Mesendoderm (in vitro differentiated cells): ENCODE results near the gene IQCE.
A peak's percentile ranks its signal among the peaks of the same experiment; 100 is the strongest.

ENCODE experiments used
- DNase-seq: peaks from one replicate; pipeline ENCODE4 v3.0.0; 2013
- H2AK5ac ChIP-seq: 2 replicates; pipeline ENCODE4 v1.6.1; 2013; ENCODE audit warnings: low read length, inconsistent platforms
- H2BK120ac ChIP-seq: 2 replicates; pipeline ENCODE4 v1.6.1; 2013; ENCODE audit warnings: low read depth, mild to moderate bottlenecking, low read length, moderate library complexity, mixed read lengths
- H2BK15ac ChIP-seq: replicated peaks from 2 replicates; pipeline ENCODE4 v1.6.1; 2013; ENCODE audit warnings: low read depth, mild to moderate bottlenecking, moderate library complexity
- H2BK5ac ChIP-seq: 2 replicates; pipeline ENCODE4 v1.6.1; 2013; ENCODE audit warnings: low read length, inconsistent platforms
- H3K18ac ChIP-seq: 2 replicates; pipeline ENCODE4 v1.6.1; 2013; ENCODE audit warnings: mild to moderate bottlenecking, low read length, mixed read lengths
- H3K23ac ChIP-seq: one replicate; pipeline ENCODE4 v1.6.1; 2013; ENCODE audit warnings: low read length
- H3K27ac ChIP-seq: 2 replicates; pipeline ENCODE4 v1.5.1; 2013; ENCODE audit warnings: low read depth, mild to moderate bottlenecking, inconsistent platforms, low read length, moderate library complexity
- H3K27me3 ChIP-seq: 2 replicates; pipeline ENCODE4 v1.6.1; 2013; ENCODE audit warnings: low read length, control low read depth, mild to moderate bottlenecking, inconsistent platforms; ENCODE audit not compliant: insufficient read depth, poor library complexity
- H3K36me3 ChIP-seq: 2 replicates; pipeline ENCODE4 v1.6.1; 2013; ENCODE audit warnings: low read length, inconsistent platforms; ENCODE audit not compliant: control insufficient read depth, insufficient read depth
- H3K4ac ChIP-seq: one replicate; pipeline ENCODE4 v1.6.1; 2013; ENCODE audit warnings: low read depth, mild to moderate bottlenecking, low read length, moderate library complexity
- H3K4me1 ChIP-seq: 2 replicates; pipeline ENCODE4 v1.6.1; 2013; ENCODE audit warnings: low read depth, low read length, inconsistent platforms; ENCODE audit not compliant: control insufficient read depth
- H3K4me2 ChIP-seq: 2 replicates; pipeline ENCODE4 v1.6.1; 2013; ENCODE audit warnings: low read length
- H3K4me3 ChIP-seq: 2 replicates; pipeline ENCODE4 v1.5.1; 2013; ENCODE audit warnings: mild to moderate bottlenecking, low read length
- H3K56ac ChIP-seq: one replicate; pipeline ENCODE4 v1.6.1; 2013; ENCODE audit warnings: low read length
- H3K79me1 ChIP-seq: 2 replicates; pipeline ENCODE4 v1.6.1; 2013; ENCODE audit warnings: low read length, inconsistent platforms
- H3K79me2 ChIP-seq: 2 replicates; pipeline ENCODE4 v1.6.1; 2013; ENCODE audit warnings: mild to moderate bottlenecking, low read length; ENCODE audit not compliant: control insufficient read depth, insufficient read depth
- H3K9ac ChIP-seq: 2 replicates; pipeline ENCODE4 v1.6.1; 2013; ENCODE audit warnings: low read length, inconsistent platforms
- H4K5ac ChIP-seq: one replicate; pipeline ENCODE4 v1.6.1; 2013; ENCODE audit warnings: low read length
- H4K8ac ChIP-seq: one replicate; pipeline ENCODE4 v1.6.1; 2013; ENCODE audit warnings: low read depth, mild to moderate bottlenecking, control low read depth, low read length, moderate library complexity
- WGBS: extraction: QIAGEN DNeasy Blood & Tissue Kit; methylation state at CpG from one replicate; pipeline ENCODE4 v1.1.7; 2013; ENCODE audit warnings: low lambda C conversion rate, missing lambda C conversion rate; ENCODE audit not compliant: insufficient coverage; ENCODE audit errors: extremely low coverage; 5-methylcytosine and 5-hydroxymethylcytosine counted together

Gene IQCE

GRCh38 chr7:2634267-2635145 is 75.7 kb downstream of the IQCE start:
- H2AK5ac ChIP-seq = no peak overlapping the region
- H3K79me2 ChIP-seq = peaks cover 75% of the 10 kb centered on the region
- H3K23ac ChIP-seq = peak overlapping the region; percentile 37
- H3K79me1 ChIP-seq = peaks cover 18% of the 10 kb centered on the region
- no peak for DNase-seq
- no peak overlapping the region for H2BK5ac ChIP-seq
- peak overlapping the region; percentile 97 for H3K4me2 ChIP-seq
- H2BK15ac ChIP-seq = no peak overlapping the region
- H3K4me1 ChIP-seq = peaks cover 2% of the 10 kb centered on the region
- H2BK120ac ChIP-seq = no peak overlapping the region
- H3K27me3 ChIP-seq = no peaks in the 10 kb centered on the region
- no CpG with 5 or more reads among the region's 22 CpGs for WGBS
- H4K8ac ChIP-seq = no peak overlapping the region
- no peak overlapping the region for H3K4ac ChIP-seq
- H3K36me3 ChIP-seq = no peaks in the 10 kb centered on the region
- no peak overlapping the region for H3K4me3 ChIP-seq
- H3K9ac ChIP-seq = peak overlapping the region; percentile 96
- peak overlapping the region; percentile 91 for H3K56ac ChIP-seq
- no peak overlapping the region for H3K18ac ChIP-seq
- no peak overlapping the region for H4K5ac ChIP-seq
- peak overlapping the region; percentile 88 for H3K27ac ChIP-seq

- Histone ChIP-seq H3K4me3 (no peak overlapping the region), H2AK5ac (no peak overlapping the region), H2BK5ac (no peak overlapping the region), H3K4ac (no peak overlapping the region), H3K27me3 (no peaks in the 10 kb centered on the region), H3K79me2 (peaks cover 81% of the 10 kb centered on the region), H3K23ac (peak overlapping the region; percentile 37), H3K4me1 (peaks cover 2% of the 10 kb centered on the region), H3K27ac (no peak overlapping the region), H2BK120ac (no peak overlapping the region), H2BK15ac (no peak overlapping the region), H3K79me1 (peaks cover 19% of the 10 kb centered on the region), H3K36me3 (no peaks in the 10 kb centered on the region), H3K18ac (no peak overlapping the region), H3K4me2 (no peak overlapping the region), H4K8ac (no peak overlapping the region), H3K9ac (no peak overlapping the region), H3K56ac (peak overlapping the region; percentile 19), H4K5ac (no peak overlapping the region)
- no CpG with 5 or more reads among the region's 15 CpGs for WGBS
- DNase-seq = no peak
Observed at GRCh38 chr7:2635148-2635668, 76.4 kb downstream of the IQCE start.

GRCh38 chr7:2635810-2636701 is 77.3 kb downstream of the IQCE start:
- no peak overlapping the region for H2AK5ac ChIP-seq
- no peaks in the 10 kb centered on the region for H3K27me3 ChIP-seq
- DNase-seq = no peak
- H2BK120ac ChIP-seq = no peak overlapping the region
- no peak overlapping the region for H2BK5ac ChIP-seq
- peaks cover 4% of the 10 kb centered on the region for H3K4me1 ChIP-seq
- no peak overlapping the region for H4K8ac ChIP-seq
- WGBS = no CpG with 5 or more reads among the region's 22 CpGs
- no peak overlapping the region for H3K18ac ChIP-seq
- H3K4me3 ChIP-seq = no peak overlapping the region
- peaks cover 89% of the 10 kb centered on the region for H3K79me2 ChIP-seq
- peaks cover 23% of the 10 kb centered on the region for H3K79me1 ChIP-seq
- peak overlapping the region; percentile 34 for H3K56ac ChIP-seq
- no peaks in the 10 kb centered on the region for H3K36me3 ChIP-seq
- H3K27ac ChIP-seq = no peak overlapping the region
- no peak overlapping the region for H3K4ac ChIP-seq
- no peak overlapping the region for H2BK15ac ChIP-seq
- no peak overlapping the region for H3K9ac ChIP-seq
- H4K5ac ChIP-seq = no peak overlapping the region
- H3K4me2 ChIP-seq = no peak overlapping the region
- no peak overlapping the region for H3K23ac ChIP-seq

- no peak for DNase-seq
- no peak overlapping the region for H3K27ac ChIP-seq
Observed at GRCh38 chr7:2637066-2637471, 78.3 kb downstream of the IQCE start.

GRCh38 chr7:2637505-2638223 is 78.9 kb downstream of the IQCE start:
- H2BK15ac ChIP-seq = no peak overlapping the region
- peaks cover 22% of the 10 kb centered on the region for H3K79me1 ChIP-seq
- no peak overlapping the region for H3K23ac ChIP-seq
- H3K9ac ChIP-seq = no peak overlapping the region
- peak overlapping the region; percentile 49 for H3K56ac ChIP-seq
- no peak overlapping the region for H3K4me2 ChIP-seq
- no peaks in the 10 kb centered on the region for H3K27me3 ChIP-seq
- peaks cover 2% of the 10 kb centered on the region for H3K4me1 ChIP-seq
- H3K4me3 ChIP-seq = no peak overlapping the region
- no CpG with 5 or more reads among the region's 23 CpGs for WGBS
- H4K5ac ChIP-seq = no peak overlapping the region
- no peaks in the 10 kb centered on the region for H3K36me3 ChIP-seq
- no peak overlapping the region for H2BK120ac ChIP-seq
- H3K4ac ChIP-seq = no peak overlapping the region
- H2BK5ac ChIP-seq = no peak overlapping the region
- no peak overlapping the region for H3K27ac ChIP-seq
- no peak for DNase-seq
- peaks cover 88% of the 10 kb centered on the region for H3K79me2 ChIP-seq
- H4K8ac ChIP-seq = no peak overlapping the region
- no peak overlapping the region for H2AK5ac ChIP-seq
- no peak overlapping the region for H3K18ac ChIP-seq

More at GRCh38 chr7:2637066-2637471, 78.3 kb downstream of the IQCE start:
- no peak overlapping the region for H4K8ac ChIP-seq
- H3K4me3 ChIP-seq = no peak overlapping the region
- H3K4me1 ChIP-seq = peaks cover 2% of the 10 kb centered on the region
- H3K23ac ChIP-seq = no peak overlapping the region
- no CpG with 5 or more reads among the region's 17 CpGs for WGBS
- H2BK5ac ChIP-seq = no peak overlapping the region
- H3K79me1 ChIP-seq = peaks cover 23% of the 10 kb centered on the region
- no peaks in the 10 kb centered on the region for H3K36me3 ChIP-seq
- no peaks in the 10 kb centered on the region for H3K27me3 ChIP-seq
- no peak overlapping the region for H4K5ac ChIP-seq
- no peak overlapping the region for H3K9ac ChIP-seq
- H2BK15ac ChIP-seq = no peak overlapping the region
- H3K4me2 ChIP-seq = no peak overlapping the region
- H3K79me2 ChIP-seq = peaks cover 92% of the 10 kb centered on the region
- no peak overlapping the region for H3K4ac ChIP-seq
- no peak overlapping the region for H2BK120ac ChIP-seq
- no peak overlapping the region for H3K56ac ChIP-seq
- no peak overlapping the region for H3K18ac ChIP-seq
- no peak overlapping the region for H2AK5ac ChIP-seq
